ENCODE results near the gene B4GALT7.
"Not testable (repeated sequence)": the region's sequence is repeated elsewhere in the genome, so short reads cannot be mapped to it uniquely, and the experiment has no call there.

B4GALT7 gene

GRCh38 chr5:177599731-177600507, at the start of gene B4GALT7:
B4GALT7 (plus strand) TSS chr5:177600132; CDS start chr5:177600211, 79 bp downstream.
- no peak for FAIRE-seq

- FAIRE-seq: no peak
Measured at GRCh38 chr5:177552839-177553455, 47.0 kb upstream of the B4GALT7 start.

- no peak for FAIRE-seq
Measured at GRCh38 chr5:177553671-177554429, 46.1 kb upstream of the B4GALT7 start.

GRCh38 chr5:177554474-177555111, 45.3 kb upstream of the B4GALT7 start, which contains the start of gene FAM193B:
FAM193B (minus strand) TSS chr5:177554563; CDS start chr5:177554458, 105 bp downstream.
- no peak for FAIRE-seq

GRCh38 chr5:177555228-177555627, 44.7 kb upstream of the B4GALT7 start:
- no peak for FAIRE-seq

GRCh38 chr5:177555665-177556064, 44.3 kb upstream of the B4GALT7 start:
- FAIRE-seq: no peak

GRCh38 chr5:177557041-177557647, 42.8 kb upstream of the B4GALT7 start:
- FAIRE-seq: no peak

- FAIRE-seq: no peak
Measured at GRCh38 chr5:177557796-177558195, 42.1 kb upstream of the B4GALT7 start.

- not testable (repeated sequence) for FAIRE-seq
Measured at GRCh38 chr5:177559446-177559941, 40.4 kb upstream of the B4GALT7 start.

GRCh38 chr5:177565046-177565445, 34.9 kb upstream of the B4GALT7 start:
- FAIRE-seq: no peak

- FAIRE-seq: no peak
Measured at GRCh38 chr5:177568326-177568725, 31.6 kb upstream of the B4GALT7 start.

GRCh38 chr5:177569894-177570293, 30.0 kb upstream of the B4GALT7 start:
- FAIRE-seq: no peak

- FAIRE-seq: no peak
Measured at GRCh38 chr5:177575488-177575887, 24.4 kb upstream of the B4GALT7 start.

- no peak for FAIRE-seq
Measured at GRCh38 chr5:177576169-177576568, 23.8 kb upstream of the B4GALT7 start.

GRCh38 chr5:177578316-177578715, 21.6 kb upstream of the B4GALT7 start:
- FAIRE-seq: no peak

GRCh38 chr5:177588413-177588909, 11.5 kb upstream of the B4GALT7 start:
- FAIRE-seq: no peak

GRCh38 chr5:177590406-177590805, 9.5 kb upstream of the B4GALT7 start:
- FAIRE-seq: no peak

GRCh38 chr5:177591690-177592009, 8.3 kb upstream of the B4GALT7 start:
- FAIRE-seq: no peak

GRCh38 chr5:177592010-177592834, 7.7 kb upstream of the B4GALT7 start, which contains the start of gene TMED9:
TMED9 (plus strand) TSS chr5:177592203; CDS start chr5:177592215, 12 bp downstream.
- FAIRE-seq: no peak

- FAIRE-seq: no peak
Measured at GRCh38 chr5:177592905-177593304, 7.0 kb upstream of the B4GALT7 start.

- FAIRE-seq: no peak
Measured at GRCh38 chr5:177593511-177593910, 6.4 kb upstream of the B4GALT7 start.
